Upper lobe of left lung (tissue), 6 donors: Measurements from ENCODE around the gene IFNL3. TPM values are rescaled to one million over a fixed set of nuclear protein-coding genes. Genes with fewer than 3 reads are reported as not detected.

Experiments used
- ATAC-seq, 2 donors: fragments of 200-7000 bp; cut with Tn5 transposase; one replicate each; pipeline ENCODE4 v1.9.1; 2022; ENCODE audit warnings: mild to moderate bottlenecking in 2 of 2, moderate library complexity in 2 of 2; ENCODE audit not compliant: low FRiP score in 2 of 2
- DNase-seq, 2 donors: peaks; one replicate each; pipeline ENCODE4 v3.0.0-alpha.2; 2019 to 2020
- H3K27ac ChIP-seq, 4 donors: fragments of 200-600 bp; sonication (generic); one replicate each; pipeline ENCODE4 v1.5.1; 2016 to 2019
- H3K27me3 ChIP-seq, 4 donors: fragments of 200-600 bp; sonication (generic); one replicate each; pipeline ENCODE4 v1.5.1; 2017 to 2019
- H3K36me3 ChIP-seq, 4 donors: fragments of 200-600 bp; sonication (generic); one replicate each; pipeline ENCODE4 v1.5.1; 2016 to 2019
- H3K4me1 ChIP-seq, 4 donors: fragments of 200-600 bp; sonication (generic); one replicate each; pipeline ENCODE4 v1.5.1; 2018 to 2019
- H3K4me3 ChIP-seq, 4 donors: fragments of 200-600 bp; sonication (generic); one replicate each; pipeline ENCODE4 v1.5.1; 2017 to 2019; ENCODE audit warnings: mild to moderate bottlenecking in 2 of 4, moderate library complexity in 1 of 4
- H3K9me3 ChIP-seq, 4 donors: fragments of 200-600 bp; sonication (generic); one replicate each; pipeline ENCODE4 v1.5.1; 2018 to 2019
- EP300 ChIP-seq, 4 donors: sonication (generic); formaldehyde crosslinking; IDR thresholded peaks; one replicate each; pipeline ENCODE4 v1.5.1; 2017; ENCODE audit warnings: antibody characterized with exemption in 4 of 4, control low read depth in 2 of 4
- POLR2A ChIP-seq, 4 donors: fragments of 450-650 bp; IDR thresholded peaks; one replicate each; pipeline ENCODE4 v1.5.1; 2016 to 2017; ENCODE audit warnings: antibody characterized with exemption in 4 of 4, mild to moderate bottlenecking in 2 of 4
- POLR2AphosphoS5 ChIP-seq, 2 donors: sonication (generic); formaldehyde crosslinking; IDR thresholded peaks; one replicate each; pipeline ENCODE4 v1.5.1; 2017; ENCODE audit warnings: antibody characterized with exemption in 2 of 2
- WGBS, 2 donors: methylation state at CpG; one replicate each; pipeline ENCODE4 v1.1.5; 2017 to 2018; 5-methylcytosine and 5-hydroxymethylcytosine counted together
- total RNA-seq, 6 donors: library from RNA; depleted of rRNA in 4 of 6; stranded (reverse); fragments of >200 nt in 4 of 6; gene quantifications; one replicate each; pipeline versions ENCODE4 v1.1.0 to v1.2.1, GENCODE V29; 2016 to 2021
- TF ChIP-seq, protein P1 (sequence below), 6 experiments: fragments of 450-650 bp in 4 of 6; fragments of 200-600 bp in 2 of 6; sonication (generic) in 2 of 6; IDR thresholded peaks; one replicate each; pipeline ENCODE4 v1.5.1; 2016 to 2019; ENCODE audit warnings: antibody characterized with exemption in 6 of 6
- donor health status: DM: no; HTN: no; CAD: no; lungs with moderate emphysema.
- donor health status: DM: no; HTN: yes; CAD: no; lungs with severe emphysema.

The IFNL3 gene
- total RNA-seq, 6 donors from 2014 or later = not detected

DNA sequence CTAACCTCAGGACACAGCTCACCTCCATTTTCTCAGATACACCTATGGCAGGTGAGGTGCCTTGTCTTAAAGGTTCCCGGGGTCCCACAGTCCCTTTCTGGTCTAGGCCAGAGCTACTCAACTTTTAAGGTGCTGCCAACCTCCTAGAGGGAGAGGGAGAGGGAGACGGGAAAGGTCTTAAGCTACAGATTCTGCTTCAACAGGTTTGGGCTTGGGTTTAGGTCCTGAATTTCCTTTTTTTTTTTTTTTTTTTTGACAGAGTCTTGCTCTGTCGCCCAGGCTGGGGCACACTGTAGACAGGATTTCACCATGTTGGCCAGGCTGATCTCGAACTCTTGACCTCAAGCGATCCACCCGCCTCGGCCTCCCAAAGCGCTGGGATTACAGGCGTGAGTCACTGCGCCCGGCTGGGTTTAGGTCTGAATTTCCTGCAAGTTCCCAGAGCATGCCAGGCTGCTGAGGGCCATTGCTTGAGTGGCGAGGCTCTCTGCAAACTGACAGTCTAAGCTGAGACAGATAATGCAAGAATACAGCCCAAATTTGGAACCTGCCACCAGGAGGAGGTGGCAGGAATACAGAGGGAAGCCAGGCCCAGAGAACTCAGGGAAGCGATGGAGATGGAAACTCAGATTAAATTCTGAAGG lies 33.0 kb downstream of the IFNL3 start:
- H3K9me3 ChIP-seq = no peaks in the 10 kb centered on the region
- no peak overlapping the region for H3K27ac ChIP-seq
- H3K27me3 ChIP-seq = no peaks in the 10 kb centered on the region
- DNase-seq (no peak), ATAC-seq (no peak)
- TF ChIP-seq, protein P1, sequence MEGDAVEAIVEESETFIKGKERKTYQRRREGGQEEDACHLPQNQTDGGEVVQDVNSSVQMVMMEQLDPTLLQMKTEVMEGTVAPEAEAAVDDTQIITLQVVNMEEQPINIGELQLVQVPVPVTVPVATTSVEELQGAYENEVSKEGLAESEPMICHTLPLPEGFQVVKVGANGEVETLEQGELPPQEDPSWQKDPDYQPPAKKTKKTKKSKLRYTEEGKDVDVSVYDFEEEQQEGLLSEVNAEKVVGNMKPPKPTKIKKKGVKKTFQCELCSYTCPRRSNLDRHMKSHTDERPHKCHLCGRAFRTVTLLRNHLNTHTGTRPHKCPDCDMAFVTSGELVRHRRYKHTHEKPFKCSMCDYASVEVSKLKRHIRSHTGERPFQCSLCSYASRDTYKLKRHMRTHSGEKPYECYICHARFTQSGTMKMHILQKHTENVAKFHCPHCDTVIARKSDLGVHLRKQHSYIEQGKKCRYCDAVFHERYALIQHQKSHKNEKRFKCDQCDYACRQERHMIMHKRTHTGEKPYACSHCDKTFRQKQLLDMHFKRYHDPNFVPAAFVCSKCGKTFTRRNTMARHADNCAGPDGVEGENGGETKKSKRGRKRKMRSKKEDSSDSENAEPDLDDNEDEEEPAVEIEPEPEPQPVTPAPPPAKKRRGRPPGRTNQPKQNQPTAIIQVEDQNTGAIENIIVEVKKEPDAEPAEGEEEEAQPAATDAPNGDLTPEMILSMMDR (IDR thresholded peaks at IDR 0.05) = no peak
- TF ChIP-seq POLR2A (IDR thresholded peaks at IDR 0.05) (no peak), POLR2AphosphoS5 (IDR thresholded peaks at IDR 0.05) (no peak), EP300 (IDR thresholded peaks at IDR 0.05) (no peak)
- 74% methylated on average over 13 of the region's 13 CpGs for WGBS, 2 donors
- no peak overlapping the region for H3K4me3 ChIP-seq
- no peaks in the 10 kb centered on the region for H3K36me3 ChIP-seq
- no peaks in the 10 kb centered on the region for H3K4me1 ChIP-seq

- 75 to 76% methylated on average over 7 of the region's 7 CpGs for WGBS, 2 donors
- no peak overlapping the region for H3K4me3 ChIP-seq
- ATAC-seq = no peak
- peaks cover 0 to 1% (median 0%) of the 10 kb centered on the region in 4 donors for H3K27me3 ChIP-seq
- no peak for DNase-seq
- TF ChIP-seq POLR2A (IDR thresholded peaks at IDR 0.05) (no peak), EP300 (IDR thresholded peaks at IDR 0.05) (no peak), POLR2AphosphoS5 (IDR thresholded peaks at IDR 0.05) (no peak)
- TF ChIP-seq, protein P1 (IDR thresholded peaks at IDR 0.05) = no peak
- no peaks in the 10 kb centered on the region for H3K36me3 ChIP-seq
- no peak overlapping the region for H3K27ac ChIP-seq
- no peaks in the 10 kb centered on the region for H3K9me3 ChIP-seq
- H3K4me1 ChIP-seq = peaks cover 0 to 7% (median under 1%) of the 10 kb centered on the region in 4 donors
Measured at GRCh38 chr19:39209196-39209595, 35.6 kb downstream of the IFNL3 start.

GRCh38 chr19:39208175-39208795 lies 36.5 kb downstream of the IFNL3 start:
- Histone ChIP-seq H3K27me3 (peaks cover 0 to 9% (median 0%) of the 10 kb centered on the region in 4 donors), H3K9me3 (no peaks in the 10 kb centered on the region), H3K36me3 (no peaks in the 10 kb centered on the region), H3K4me3 (no peak overlapping the region), H3K4me1 (peaks cover 0 to 10% (median 3%) of the 10 kb centered on the region in 4 donors), H3K27ac (no peak overlapping the region)
- ATAC-seq (no peak), DNase-seq (no peak)
- WGBS, 2 donors = 78 to 87% methylated on average over 4 to 9 of the region's 9 CpGs
- TF ChIP-seq EP300 (IDR thresholded peaks at IDR 0.05) (no peak), POLR2AphosphoS5 (IDR thresholded peaks at IDR 0.05) (no peak)

GRCh38 chr19:39207293-39207836 lies 37.4 kb downstream of the IFNL3 start:
- Histone ChIP-seq H3K4me3 (no peak overlapping the region), H3K9me3 (no peaks in the 10 kb centered on the region), H3K36me3 (no peaks in the 10 kb centered on the region), H3K4me1 (peaks cover 0 to 10% (median 3%) of the 10 kb centered on the region in 4 donors), H3K27ac (no peak overlapping the region), H3K27me3 (peaks cover 0 to 17% (median 0%) of the 10 kb centered on the region in 4 donors)
- DNase-seq = no peak
- 63 to 73% methylated on average over 5 to 6 of the region's 6 CpGs for WGBS, 2 donors
- no peak for ATAC-seq
- TF ChIP-seq, protein P1 (IDR thresholded peaks at IDR 0.05) = no peak
- TF ChIP-seq POLR2A (IDR thresholded peaks at IDR 0.05) = no peak
- no peak for TF ChIP-seq POLR2AphosphoS5 (IDR thresholded peaks at IDR 0.05)
- no peak for TF ChIP-seq EP300 (IDR thresholded peaks at IDR 0.05)

GRCh38 chr19:39206122-39206521 lies 38.7 kb downstream of the IFNL3 start:
- Histone ChIP-seq H3K36me3 (no peaks in the 10 kb centered on the region), H3K9me3 (no peaks in the 10 kb centered on the region), H3K27me3 (peaks cover 0 to 17% (median 0%) of the 10 kb centered on the region in 4 donors), H3K27ac (no peak overlapping the region), H3K4me3 (no peak overlapping the region), H3K4me1 (peaks cover 0 to 13% (median 3%) of the 10 kb centered on the region in 4 donors)
- no peak for TF ChIP-seq POLR2AphosphoS5 (IDR thresholded peaks at IDR 0.05)
- no peak for TF ChIP-seq EP300 (IDR thresholded peaks at IDR 0.05)
- no peak for TF ChIP-seq POLR2A (IDR thresholded peaks at IDR 0.05)
- TF ChIP-seq, protein P1 (IDR thresholded peaks at IDR 0.05) = no peak
- ATAC-seq (no peak), DNase-seq (no peak)
- 79 to 90% methylated on average over 6 of the region's 6 CpGs for WGBS, 2 donors
